H1 (cell line): ENCODE data around the gene FXR2. TPM values are rescaled to one million over a fixed set of nuclear protein-coding genes. Genes with fewer than 3 reads are reported as not detected.

Source experiments
- EP300 ChIP-seq, 2 experiments: IDR thresholded peaks; 1 replicate in 1 of 2; 2 replicates in 1 of 2; pipeline ENCODE4 v1.6.1; 2011 to 2012; ENCODE audit warnings: low read depth in 2 of 2, low read length in 2 of 2, mild to moderate bottlenecking in 2 of 2, borderline replicate concordance in 1 of 2, inconsistent platforms in 1 of 2, moderate library complexity in 1 of 2
- HDAC2 ChIP-seq, 2 experiments: fragments of 300-600 bp in 1 of 2; sonication (generic) in 1 of 2; IDR thresholded peaks; 2 replicates each; pipeline ENCODE4 v1.6.1; 2011 to 2012; ENCODE audit warnings: low read depth in 2 of 2, low read length in 2 of 2, mild to moderate bottlenecking in 2 of 2, moderate library complexity in 2 of 2, borderline replicate concordance in 1 of 2, inconsistent platforms in 1 of 2
- NRF1 ChIP-seq: IDR thresholded peaks from 2 replicates; pipeline ENCODE4 v1.6.1; 2011; ENCODE audit warnings: mild to moderate bottlenecking, low read depth, low read length, improper control_type of control experiment
- TAF7 ChIP-seq: optimal IDR thresholded peaks from 2 replicates; pipeline ENCODE3; 2011; ENCODE audit warnings: low read depth, mild to moderate bottlenecking, inconsistent platforms, low read length, moderate library complexity, borderline replicate concordance
- polyA plus RNA-seq, 7 experiments: library from polyadenylated mRNA; depleted of rRNA in 3 of 7; stranded (reverse) in 5 of 7; unstranded in 2 of 7; fragments of >200 nt in 5 of 7; fragments of 200-250 nt in 2 of 7; gene quantifications; 1 replicate in 5 of 7; 2 replicates in 1 of 7; 4 replicates in 1 of 7; pipeline versions ENCODE4 v1.2.1 to v1.2.3, GENCODE V29; 2011 to 2013; ENCODE audit warnings: missing spikeins in 2 of 7, mixed read lengths in 2 of 7
- total RNA-seq: library from RNA; stranded (reverse); fragmentation: NEBNext Ultra II Directional; extraction: Animal tissue kit (Norgen Biotek cat#: 25700); gene quantifications from 2 replicates; pipeline ENCODE4 v1.2.1, GENCODE V29; 2021

Gene FXR2
- total and polyA plus RNA-seq, 2 of the 8 experiments (the other 6 are each of a cell fraction or from before 2014, with no cell fraction given): 26.2 to 44.0 TPM

GRCh38 chr17:7652388-7653356 lies 38.0 kb upstream of the FXR2 start (continued):
- TF ChIP-seq EP300 (IDR thresholded peaks at IDR 0.05; ENCODE audit: borderline replicate concordance in 1 of 2, low read depth in 2 of 2, low read length in 2 of 2) (no peak), TAF7 (no peak), NRF1 (no peak), HDAC2 (IDR thresholded peaks at IDR 0.05; ENCODE audit: borderline replicate concordance in 1 of 2, low read depth in 2 of 2, low read length in 2 of 2) (no peak)
